GM19452 (cell line): ENCODE measurements around the gene ANKRD39.

ENCODE experiments used
- ATAC-seq: cut with Tn5 transposase; IDR thresholded peaks from one replicate; pipeline ENCODE4 v1.9.1; 2021; ENCODE audit not compliant: unreplicated experiment

Gene ANKRD39

DNA sequence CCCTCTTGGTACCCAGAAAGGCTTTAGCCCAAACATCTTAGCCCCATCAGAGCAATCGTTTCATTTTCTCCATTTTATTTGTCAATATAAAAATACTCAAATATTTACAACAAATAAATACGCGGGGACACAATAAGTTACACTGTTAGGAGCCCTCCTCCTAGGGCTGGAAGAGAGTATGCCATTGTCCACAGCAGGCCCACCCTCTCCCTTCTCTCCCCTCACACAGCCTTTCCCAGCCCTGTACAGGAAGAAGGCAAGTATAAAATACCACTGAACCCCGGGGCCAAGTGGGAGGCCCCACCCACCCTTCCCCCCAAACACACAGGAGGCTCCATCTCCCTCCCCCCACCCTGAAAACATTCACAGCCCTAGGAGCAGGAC, 1.9 kb upstream of the ANKRD39 start:
- no peak for ATAC-seq

DNA sequence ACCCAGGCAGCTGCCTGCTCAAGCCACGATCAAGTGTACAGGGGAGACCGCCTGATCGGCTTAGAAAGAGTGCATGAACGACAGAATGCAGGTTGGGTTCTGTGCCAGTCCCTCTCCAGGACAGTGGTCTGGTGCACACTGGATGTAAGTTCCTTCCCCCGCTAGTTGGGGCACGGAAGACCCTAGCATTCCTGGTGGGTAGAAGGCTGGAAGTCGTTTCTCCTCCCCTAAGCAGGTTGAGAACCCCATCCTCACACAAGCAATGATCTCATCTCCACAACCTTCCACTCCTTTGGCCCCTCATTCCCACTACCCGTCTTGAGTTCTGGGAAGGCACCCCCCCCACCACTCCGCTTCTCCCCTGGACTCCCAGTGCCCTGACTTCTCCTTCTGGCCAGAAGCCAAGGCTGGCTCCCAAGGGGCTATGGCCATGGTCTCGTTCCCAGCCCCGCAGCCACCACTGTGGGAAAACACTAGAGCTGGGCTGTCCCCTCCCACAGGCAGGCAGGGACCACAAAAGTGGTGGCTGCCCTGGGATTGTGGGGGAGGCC, 1.4 kb upstream of the ANKRD39 start:
- no peak for ATAC-seq

DNA sequence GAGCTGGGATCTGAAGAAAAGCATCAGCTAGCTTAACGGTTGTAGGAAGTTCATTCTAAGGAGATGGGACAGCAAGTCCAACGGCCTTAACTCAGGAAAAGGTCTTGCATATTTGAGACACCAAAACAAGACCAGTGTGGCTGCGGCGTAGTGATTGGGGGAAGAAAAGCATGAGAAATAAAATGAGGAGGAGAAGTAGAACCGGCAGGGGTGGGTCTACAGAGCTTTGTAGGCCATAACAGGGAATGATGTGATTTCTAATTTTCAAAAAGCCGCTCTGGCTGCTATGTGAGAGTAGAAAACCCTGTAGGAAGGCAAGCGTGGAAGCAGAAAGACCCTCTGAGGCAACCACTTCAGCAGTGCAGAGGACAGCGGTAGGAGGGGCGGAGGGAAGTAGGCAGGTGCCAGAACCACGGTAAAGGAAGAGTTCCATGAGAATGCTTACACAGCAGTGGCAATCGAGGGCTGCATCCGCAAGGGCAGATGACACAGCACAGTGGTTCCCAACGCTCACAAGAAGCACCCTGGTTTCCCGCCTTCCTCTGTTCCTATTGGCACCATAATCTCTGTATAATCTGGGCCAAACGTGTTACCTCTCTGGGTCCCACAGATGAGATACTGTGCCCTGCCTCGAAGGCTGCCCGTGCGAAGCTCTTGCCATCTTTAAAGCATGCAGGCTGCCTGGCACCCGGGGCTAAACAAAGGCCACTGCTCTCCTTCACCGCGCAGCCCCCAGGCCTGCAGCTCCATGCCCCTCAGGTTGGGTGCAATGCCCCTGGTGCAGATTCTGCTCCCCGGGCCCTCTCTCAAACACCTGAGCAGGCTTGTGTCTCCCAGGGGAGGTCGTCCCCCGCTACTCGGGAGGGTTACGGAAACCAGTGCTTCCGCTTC, 795 bp downstream of the ANKRD39 start:
- ATAC-seq = no peak

DNA sequence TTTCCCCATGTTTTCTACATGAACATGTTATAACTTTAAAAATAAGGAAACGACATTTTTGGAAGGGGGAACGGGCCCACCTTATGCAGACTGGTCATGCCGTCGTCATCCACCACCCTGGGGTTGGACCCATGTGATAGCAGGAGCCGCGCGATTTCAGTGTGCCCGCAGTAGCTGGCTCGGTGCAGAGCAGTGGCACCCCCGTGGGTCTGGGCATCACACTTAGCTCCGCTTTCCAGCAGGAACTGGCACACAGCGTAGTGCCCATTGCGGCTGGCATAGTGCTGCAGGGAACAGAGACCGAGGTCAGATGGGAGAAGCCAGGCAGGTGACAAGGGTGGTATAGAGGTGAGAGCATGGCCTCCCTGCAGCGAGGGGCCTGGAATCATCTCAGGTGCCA, 4.5 kb downstream of the ANKRD39 start:
- ATAC-seq = no peak

DNA sequence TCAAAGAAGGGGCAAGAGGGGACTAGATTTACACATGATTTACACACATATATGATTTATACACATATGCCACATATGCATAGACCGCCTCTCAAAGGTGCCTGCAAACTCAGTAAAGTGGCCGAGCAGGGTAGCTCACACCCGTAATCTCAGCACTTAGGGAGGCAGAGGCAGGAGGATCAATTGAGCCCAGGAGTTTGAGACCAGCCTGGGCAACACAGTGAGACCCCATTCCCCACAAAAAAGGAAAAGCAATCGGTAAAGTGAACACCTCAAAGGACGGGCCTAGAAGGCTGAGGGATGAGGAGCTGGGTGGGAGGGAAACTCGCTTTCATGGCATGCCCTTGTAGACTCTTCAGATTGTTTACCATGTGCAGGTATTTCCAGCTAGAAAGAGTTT, 5.1 kb downstream of the ANKRD39 start:
- no peak for ATAC-seq

DNA sequence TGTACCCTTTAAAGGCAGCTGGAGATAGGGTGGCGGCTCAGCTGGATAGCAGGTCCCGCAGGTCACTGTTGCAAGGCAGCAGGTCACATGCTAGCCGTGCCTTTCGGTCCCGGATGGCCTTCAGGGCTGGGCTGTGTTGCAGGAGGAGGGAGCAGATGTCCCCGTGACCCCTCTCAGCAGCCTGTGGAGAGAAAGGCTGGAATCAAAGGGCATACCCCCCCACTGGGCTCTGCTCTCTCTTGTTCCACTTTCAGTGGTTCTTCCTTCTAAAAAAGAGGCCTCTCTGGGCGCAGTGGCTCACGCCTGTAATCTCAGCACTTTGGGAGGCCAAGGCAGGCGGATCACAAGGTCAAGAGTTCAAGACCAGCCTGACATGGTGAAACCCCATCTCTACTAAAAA, 9.6 kb downstream of the ANKRD39 start:
- no peak for ATAC-seq

DNA sequence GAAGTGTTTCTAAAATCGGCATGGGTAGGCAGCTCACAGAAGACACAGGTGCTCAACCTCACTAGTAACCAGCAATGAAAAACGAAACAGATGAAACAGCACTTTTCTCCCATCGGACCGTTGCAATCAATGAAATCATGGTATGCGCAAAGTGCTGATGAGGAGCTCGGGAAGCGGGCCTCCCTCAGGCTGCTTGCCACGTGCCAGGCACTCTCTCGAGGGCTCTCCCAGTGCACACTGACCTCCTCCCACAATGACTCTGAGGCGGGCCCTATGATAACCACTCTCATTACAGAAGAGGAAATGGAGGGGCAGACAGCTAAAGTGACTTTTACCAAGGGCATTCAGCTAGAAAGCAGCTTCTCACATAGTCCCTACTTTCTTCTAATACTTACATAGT, 10.2 kb downstream of the ANKRD39 start:
- no peak for ATAC-seq

DNA sequence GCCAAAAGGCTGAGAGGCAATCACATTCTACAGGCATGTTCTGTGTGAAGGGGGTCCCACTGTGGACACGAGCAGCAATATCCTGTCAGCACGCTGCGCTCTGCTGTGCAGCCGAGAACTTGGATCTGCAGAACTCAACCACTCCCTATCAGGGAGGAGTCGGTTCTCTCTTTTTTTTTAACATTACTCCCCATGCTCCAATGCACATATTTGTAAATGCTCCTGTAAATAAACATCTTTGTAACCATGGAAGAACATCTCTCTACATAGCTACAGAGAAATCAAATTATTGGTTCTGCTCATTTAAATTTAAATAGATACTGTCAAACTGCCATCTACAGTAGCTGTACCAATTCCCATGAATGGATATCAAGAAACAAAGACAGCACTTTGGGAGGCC, 11.0 kb downstream of the ANKRD39 start:
- ATAC-seq = no peak

DNA sequence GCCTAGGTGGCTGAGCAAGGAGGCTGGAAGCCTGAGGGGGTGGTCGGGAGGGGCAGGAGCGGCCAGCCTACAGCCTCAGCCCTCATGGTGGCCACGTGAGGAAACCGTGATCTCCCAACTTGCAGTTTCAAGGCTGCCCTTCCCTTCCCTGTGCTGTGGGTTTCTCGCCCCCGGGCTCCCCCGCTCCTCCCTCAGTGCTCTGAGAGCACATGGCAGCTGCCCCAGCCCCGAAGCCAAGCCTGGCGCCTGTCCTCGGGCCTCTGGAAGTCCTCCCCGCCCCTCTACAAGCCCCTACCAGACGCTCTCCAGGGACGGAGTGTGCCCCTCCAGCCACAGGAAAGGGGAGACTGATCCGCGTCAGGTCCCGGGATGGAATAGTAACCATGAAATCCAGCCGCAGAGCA, 13.4 kb downstream of the ANKRD39 start:
- ATAC-seq = no peak

DNA sequence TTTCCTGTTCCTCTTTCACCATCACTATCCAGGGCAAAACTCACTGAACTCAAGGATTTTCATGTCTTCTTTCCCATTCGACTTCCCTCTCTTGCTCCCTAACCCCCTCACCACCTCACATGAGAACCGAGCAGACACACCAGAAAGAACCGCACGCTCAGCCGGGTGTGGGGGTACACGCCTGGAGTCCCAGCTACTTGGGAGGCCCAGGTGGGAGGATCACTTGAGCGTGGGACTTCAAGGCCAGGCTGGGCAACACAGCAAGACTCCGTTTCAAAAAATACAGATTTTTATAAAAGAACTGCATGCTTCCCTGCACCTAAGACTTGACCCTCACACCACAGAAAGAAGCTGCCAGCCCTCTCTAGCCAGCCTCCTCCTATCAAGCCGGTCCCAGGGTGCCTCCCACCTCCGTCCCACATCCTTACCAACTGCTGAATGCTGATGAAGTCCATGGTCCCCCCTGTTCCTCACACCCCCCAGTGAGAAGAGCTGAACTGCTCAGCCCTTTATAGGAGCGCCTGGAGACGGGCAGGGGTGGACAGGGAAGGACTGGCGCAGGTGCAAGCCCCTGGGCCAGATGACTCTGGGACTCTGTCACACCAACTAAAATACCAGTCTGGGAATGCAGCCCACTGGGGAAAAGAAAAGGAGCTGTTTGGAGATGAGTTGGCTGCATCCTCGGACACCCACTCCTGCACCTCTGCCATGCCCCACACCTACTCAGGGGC, 14.1 kb downstream of the ANKRD39 start, which contains the start of gene ANKRD23:
Gene ANKRD23 (minus strand): TSS at position 484 of the 731 bp plus-strand sequence. CDS start 29 bp downstream, at position 455.
- ATAC-seq = no peak

DNA sequence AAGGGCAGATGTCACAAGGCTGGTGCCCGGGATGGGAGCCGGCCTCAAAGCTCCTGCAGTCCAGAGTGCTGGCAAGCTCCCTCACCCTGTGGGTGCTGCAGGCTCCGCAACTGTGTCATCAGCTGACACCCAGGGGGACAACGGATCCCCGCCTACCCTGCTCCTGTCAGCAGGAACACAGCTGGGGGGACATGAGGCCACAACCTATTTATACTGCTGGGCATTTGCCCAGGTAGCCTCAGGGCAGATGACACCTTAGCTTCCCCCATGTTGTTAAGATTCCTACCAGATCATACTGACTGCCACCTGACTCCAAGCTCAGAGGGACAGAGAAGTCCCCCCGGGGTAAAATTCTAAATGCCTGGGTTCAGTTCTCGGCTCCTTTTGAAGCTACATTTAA, 15.2 kb downstream of the ANKRD39 start:
- ATAC-seq = no peak

DNA sequence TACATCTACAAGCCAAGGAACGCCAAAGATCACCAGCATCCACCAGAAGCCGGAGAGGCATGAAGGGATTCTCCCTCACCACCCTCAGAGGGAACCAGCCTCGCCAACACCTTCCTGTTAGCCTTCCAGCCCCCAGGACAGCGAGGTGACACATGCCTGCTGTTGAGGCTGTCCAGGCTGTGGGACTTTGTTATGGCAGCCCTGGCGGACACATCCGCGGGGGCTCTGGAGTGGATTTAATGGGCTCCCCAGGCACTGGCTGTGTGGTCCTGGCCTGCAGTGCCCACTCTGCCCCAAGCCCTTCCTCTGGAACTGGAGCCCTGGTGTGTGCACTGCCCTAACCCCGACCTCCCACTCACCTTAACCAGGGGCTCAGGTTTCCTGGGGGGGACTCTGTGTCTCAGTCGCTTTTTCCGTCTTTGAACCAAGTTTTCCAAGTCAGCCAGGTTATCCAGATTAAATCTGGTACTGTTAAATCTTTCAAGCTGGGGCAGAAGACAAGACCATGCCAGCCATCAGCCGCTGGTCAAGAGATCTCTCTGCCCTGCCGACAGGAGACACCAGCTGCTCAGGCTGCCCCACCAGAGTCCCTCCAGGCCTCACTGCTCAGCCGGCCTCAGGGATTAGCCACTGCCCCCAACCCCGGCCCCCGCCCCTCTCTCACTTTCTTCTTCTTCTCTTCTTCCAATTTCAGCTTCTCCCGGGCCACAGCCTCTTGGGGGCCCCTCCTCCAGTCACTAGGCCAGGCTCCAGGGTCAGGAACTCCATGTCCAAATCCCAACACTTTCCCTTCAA, 15.9 kb downstream of the ANKRD39 start:
- no peak for ATAC-seq

DNA sequence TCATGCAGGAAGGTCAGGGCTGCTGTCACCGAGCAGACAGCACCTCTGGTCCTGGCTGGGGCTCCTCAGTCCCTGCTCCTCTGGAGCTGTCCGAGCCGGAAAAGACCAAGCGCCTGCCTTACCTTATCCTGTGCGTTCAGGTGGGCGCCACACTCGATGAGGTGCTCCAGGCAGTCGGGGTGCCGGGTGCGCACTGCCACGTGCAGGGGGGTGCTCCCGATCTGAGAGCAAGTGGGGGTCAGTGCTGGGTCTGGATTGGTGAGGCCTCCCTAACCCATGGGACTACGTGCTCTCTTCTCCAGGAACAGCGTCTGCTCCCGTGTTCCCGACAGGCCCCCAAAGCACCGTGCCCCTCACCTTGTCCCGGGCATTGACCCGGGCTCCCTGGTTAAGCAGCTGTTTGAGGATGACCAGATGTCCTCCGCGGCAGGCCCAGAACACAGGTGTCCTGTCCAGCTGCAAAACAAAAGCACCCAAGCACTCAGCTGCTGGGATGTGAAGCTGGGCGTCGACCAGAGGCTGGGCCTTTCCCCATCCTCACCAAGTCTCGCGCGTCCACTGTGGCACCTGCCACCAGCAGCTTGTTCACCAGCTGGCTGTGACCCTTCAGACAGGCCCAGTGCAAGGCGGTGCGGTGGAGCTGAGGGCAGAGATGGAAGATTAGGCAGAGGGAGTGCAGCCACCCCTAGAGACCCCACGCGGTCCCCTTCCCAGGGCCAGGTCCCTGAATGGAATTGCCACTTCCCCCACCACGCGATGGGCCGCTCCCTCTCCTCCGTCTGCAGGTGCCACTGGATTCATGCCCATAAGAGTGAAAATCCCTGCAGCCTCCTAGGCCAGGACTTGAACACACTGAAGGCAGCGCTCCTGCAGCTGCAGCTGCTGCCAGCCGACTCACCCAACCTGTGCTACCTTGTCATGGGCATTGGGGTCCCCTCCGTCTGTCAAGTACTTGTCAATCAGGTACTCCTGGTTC, 17.7 kb downstream of the ANKRD39 start:
- ATAC-seq = no peak

DNA sequence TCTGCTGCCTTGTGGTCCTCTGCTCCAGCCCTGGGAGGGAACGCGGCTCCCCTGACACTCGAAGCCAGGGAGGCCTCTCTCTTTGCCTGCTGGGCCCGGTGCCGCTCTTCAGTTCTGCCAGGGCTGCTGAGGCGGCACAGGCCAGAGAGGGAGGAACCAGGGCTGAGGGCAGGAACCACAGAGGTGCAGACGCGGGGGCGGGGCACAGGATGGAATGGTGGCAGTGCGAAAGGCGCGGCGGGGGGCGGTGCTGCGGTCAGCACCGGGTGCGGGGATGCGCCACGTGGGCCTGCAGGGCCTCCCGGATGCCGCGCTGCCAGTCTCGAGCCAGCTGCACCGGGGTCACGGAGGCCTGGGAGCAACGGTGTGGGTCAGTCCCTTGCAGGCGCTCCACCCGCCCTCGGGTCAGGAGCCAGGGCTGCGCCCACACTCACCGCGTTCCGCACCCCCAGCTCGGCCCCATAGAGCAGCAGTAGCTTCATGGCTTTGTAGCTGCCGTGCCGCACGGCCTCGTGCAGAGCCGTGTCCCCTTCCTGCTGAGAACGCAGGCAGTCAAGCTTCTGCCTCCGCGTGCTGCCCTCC, 18.4 kb downstream of the ANKRD39 start:
- peak; percentile 70 for ATAC-seq

DNA sequence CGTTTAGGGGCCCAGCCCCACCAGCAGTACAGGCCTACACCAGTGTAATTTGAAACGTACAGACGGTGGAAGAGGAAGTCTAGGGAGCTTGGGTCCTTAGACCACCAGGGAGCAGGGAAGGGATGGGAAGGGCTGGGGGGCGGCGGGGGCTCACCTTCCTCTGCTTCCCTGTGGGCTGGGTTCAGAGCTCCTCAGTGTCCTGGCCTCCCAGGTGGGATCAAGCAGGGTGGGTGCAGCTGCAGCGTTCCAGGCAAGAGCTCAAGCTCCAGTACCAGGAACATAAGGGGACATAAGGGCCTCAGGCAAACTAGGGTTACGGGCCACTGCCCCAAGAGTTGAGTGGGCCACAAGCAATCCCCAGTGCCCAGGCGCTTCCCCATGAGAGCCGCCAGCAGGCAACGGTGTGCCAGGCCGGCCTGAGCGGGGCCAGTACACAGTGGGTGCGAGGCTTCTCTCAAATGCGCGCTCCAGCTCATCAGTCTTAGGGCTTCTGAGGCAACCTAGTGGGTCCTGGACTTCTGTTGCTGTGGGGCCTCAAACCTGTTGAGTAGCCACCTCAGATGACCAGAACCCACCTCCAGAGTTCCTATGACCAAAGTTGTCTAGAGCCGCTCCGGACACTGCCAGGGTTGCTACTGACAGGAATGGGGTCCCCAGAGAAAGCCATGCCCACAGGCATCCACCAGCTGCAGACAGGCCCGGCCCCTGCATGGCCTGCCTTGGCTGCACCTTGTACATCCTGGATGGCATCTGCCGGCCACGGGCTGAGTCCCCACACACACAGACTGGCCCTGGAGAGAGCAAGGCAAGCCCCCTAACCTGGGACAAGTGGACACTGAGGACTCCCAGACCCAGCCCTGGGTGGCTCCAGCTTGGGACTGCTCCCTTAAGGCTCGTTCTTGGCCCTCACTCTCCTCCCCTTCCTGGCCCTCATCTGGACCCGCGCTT, 19.2 kb downstream of the ANKRD39 start:
- peak; percentile 25 for ATAC-seq

DNA sequence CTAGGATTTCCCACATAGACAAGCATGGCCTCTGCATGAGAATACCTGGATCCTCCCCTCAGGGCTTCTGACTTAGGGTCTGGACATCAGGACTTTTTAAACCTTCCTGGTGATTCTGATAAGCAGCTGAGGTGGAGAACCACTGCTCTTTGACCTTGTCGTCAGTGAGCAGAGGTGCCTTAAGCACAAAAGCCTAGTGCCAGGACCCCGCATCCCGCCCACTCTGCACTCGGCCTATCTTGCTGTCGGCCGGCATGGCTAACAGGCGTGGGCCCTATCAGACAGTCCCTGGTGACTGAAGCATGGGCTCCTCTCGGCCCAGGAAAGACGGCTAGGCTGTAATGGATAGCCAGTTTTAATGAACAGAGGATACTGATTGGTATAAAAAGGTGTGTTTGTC, 20.2 kb downstream of the ANKRD39 start:
- ATAC-seq = no peak

DNA sequence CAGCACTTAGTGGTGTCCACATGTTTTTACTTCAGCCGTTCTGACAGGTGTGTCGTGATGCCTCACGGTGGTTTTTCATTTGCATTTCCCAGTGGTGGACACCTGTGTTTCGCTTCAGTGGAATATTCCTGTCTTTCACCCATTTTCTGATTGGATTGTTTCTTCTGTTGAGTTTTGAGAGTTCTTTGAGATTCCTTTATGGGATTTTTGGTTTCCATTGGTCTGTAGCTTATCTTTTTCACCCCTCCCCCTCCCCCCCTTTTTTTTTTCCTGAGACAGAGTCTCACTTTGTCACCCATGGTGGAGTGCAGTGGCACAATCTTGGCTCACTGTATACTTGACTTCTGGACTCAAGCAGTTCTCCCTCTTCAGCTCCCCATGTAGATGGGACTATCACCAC, 22.0 kb downstream of the ANKRD39 start:
- no peak for ATAC-seq

DNA sequence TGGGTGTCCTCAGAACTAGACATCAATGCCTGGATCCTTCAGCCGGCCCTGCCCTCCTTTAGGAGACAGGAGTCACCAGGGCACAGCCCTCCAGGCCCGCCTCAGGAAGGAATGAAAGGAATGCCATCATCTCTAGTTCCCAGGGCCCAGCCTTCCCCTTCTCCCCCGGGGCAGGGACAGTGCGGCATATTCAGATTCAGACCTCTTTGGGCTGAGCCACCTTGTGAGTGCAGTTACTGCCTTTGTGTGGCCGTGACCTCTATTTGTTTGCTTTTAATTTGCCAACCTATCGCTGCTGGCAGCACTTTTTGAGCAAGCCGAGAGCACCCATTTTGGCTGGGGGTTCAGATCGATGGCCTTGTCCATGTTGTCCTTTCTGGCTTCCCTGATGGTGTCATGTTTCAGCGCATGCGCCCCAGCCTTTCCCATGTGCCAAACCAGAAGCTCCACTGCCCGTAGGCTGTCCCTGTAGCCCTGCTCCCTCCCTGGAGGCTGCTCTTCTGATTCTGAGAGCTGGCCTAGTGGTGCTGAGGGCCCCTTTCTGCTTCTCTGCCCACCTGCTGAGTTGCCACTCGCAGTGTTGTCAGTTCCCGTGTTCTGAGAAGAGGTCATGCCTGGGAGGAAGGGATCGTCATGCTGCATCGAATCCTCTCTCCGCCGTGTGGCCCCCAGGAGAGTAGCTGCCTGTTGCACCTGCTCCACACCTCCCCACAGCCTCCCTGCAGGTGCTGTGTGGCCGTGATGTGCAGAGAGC, 24.9 kb downstream of the ANKRD39 start:
- ATAC-seq = no peak
